Right cardiac atrium (tissue), 5 donors: Measurements from ENCODE around the gene PDE9A. TPM values are rescaled to one million over a fixed set of nuclear protein-coding genes. Genes with fewer than 3 reads are reported as not detected.
A peak's percentile ranks its signal among the peaks of the same experiment; 100 is the strongest.

Source experiments
- ATAC-seq, 2 donors: fragments of 200-7000 bp; cut with Tn5 transposase; one replicate each; pipeline versions ENCODE4 v1.8.0 to v1.9.1; 2020; ENCODE audit warnings: moderate library complexity in 2 of 2, mild to moderate bottlenecking in 1 of 2
- DNase-seq, 3 donors: peaks; one replicate each; pipeline ENCODE4 v3.0.0-alpha.2; 2020
- H3K27ac ChIP-seq: one replicate; pipeline ENCODE4 v1.5.1; 2013; ENCODE audit warnings: mild to moderate bottlenecking, low read length, control low read depth, moderate library complexity
- H3K27me3 ChIP-seq: one replicate; pipeline ENCODE4 v1.6.1; 2013; ENCODE audit not compliant: control insufficient read depth, insufficient read depth
- H3K4me1 ChIP-seq: one replicate; pipeline ENCODE4 v1.6.1; 2013; ENCODE audit warnings: low read length; ENCODE audit not compliant: control insufficient read depth, insufficient read depth
- H3K4me3 ChIP-seq: one replicate; pipeline ENCODE4 v1.5.1; 2013; ENCODE audit warnings: low read length, control low read depth
- H3K9me3 ChIP-seq: one replicate; pipeline ENCODE4 v1.6.1; 2013; ENCODE audit warnings: low read length; ENCODE audit not compliant: control insufficient read depth
- WGBS: extraction: QIAGEN DNeasy Blood & Tissue Kit; methylation state at CpG from one replicate; pipeline ENCODE4 v1.1.7; 2013; 5-methylcytosine and 5-hydroxymethylcytosine counted together
- intact Hi-C, 4 donors: fragments of 100-400 bp; cut with DNase I; formaldehyde crosslinking; loops; one replicate each; pipeline versions ENCODE4 v1.11.0 to v1.14.0; 2022 to 2023
- polyA plus RNA-seq: library from polyadenylated mRNA; stranded (reverse); fragments of 200-250 nt; gene quantifications from one replicate; pipeline ENCODE4 v1.2.3, GENCODE V29; 2013
- total RNA-seq, 4 donors: library from RNA; stranded (reverse); fragmentation: NEBNext Ultra II Directional; extraction: Animal tissue kit (Norgen Biotek cat#: 25700); gene quantifications; one replicate each; pipeline ENCODE4 v1.2.1, GENCODE V29; 2021
- donor health status: healthy with polysubstance abuse.
- donor health status: DM: no; HTN: yes; CAD: no.
- donor health status: DM: no; HTN: no; CAD: no.
- donor health status: DM: no; HTN: yes; CAD: no; lungs with severe emphysema.
- donor health status: DM: yes; HTN: yes; CAD: no.

PDE9A gene
- total and polyA plus RNA-seq, 5 donors, result 1.5 to 4.1 (median 2.5) TPM

GRCh38 chr21:42651515-42652401 lies 1.7 kb upstream of the PDE9A start:
- DNase-seq (peak; percentile 20 to 68 (median 30)), ATAC-seq (peak; percentile 22 to 35)
- Histone ChIP-seq H3K9me3 (no peaks in the 10 kb centered on the region), H3K4me1 (peaks cover 6% of the 10 kb centered on the region), H3K27me3 (no peaks in the 10 kb centered on the region), H3K27ac (no peak overlapping the region), H3K4me3 (no peak overlapping the region)
- WGBS, result 70% methylated on average over 16 of the region's 16 CpGs
- intact Hi-C loops, result loop anchor here in 2 of 4 donors (5.0 to 10.0 kb wide), 3 partner anchors 93 to 166 kb away; no protein-coding TSS in a partner anchor

DNA sequence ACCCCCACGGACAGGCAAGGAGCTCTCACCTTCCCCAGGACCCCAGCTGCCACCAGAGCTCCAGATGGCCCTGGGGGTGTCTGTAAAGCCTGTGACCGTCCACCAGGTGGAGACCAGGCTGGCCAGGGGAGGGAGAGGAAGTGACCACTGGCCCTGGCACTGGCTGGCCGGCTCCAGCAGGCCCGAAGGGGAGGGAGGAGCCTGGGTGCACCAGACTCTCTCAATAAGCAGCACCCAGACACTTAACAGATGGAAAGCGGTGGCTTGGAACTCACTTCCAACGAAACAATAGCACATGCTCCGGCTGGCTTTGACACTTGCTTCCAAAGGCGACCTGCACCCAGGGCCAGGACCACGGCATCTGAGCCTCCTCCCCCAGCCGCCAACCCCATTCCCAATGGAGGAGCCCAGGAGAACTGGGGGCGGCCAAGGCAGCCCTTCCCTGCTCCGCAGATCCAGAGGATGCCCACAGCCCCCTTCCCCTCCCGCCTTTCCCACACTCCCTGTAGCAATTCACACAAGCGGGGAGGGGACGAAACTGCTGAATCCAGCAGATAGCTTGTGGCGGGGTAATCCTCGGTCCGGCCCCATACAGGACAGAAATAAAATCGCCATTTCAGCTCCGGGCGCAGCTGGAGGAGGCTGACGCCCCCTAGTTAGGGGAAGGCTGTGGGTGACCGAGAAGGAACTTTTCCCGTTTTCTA lies 742 bp upstream of the PDE9A start:
- DNase-seq (peak; percentile 66 to 88 (median 84)), ATAC-seq (peak; percentile 75 to 85)
- Histone ChIP-seq H3K27me3 (no peaks in the 10 kb centered on the region), H3K4me1 (peaks cover 6% of the 10 kb centered on the region), H3K4me3 (peak overlapping the region; percentile 83), H3K9me3 (no peaks in the 10 kb centered on the region), H3K27ac (peak overlapping the region; percentile 18)
- WGBS, result 20% methylated on average over 24 of the region's 24 CpGs
- intact Hi-C loops, result loop anchor here in 2 of 4 donors (5.0 to 10.0 kb wide), 3 partner anchors 92 to 165 kb away; no protein-coding TSS in a partner anchor

- no peaks in the 10 kb centered on the region for H3K27me3 ChIP-seq
- no peaks in the 10 kb centered on the region for H3K9me3 ChIP-seq
- H3K4me1 ChIP-seq, result peaks cover 6% of the 10 kb centered on the region
- H3K4me3 ChIP-seq, result peak overlapping the region; percentile 83
- H3K27ac ChIP-seq, result no peak overlapping the region
- intact Hi-C loops, result loop anchor here in 2 of 4 donors (5.0 to 10.0 kb wide), 3 partner anchors 90 to 163 kb away; no protein-coding TSS in a partner anchor
- DNase-seq, result peak in 1 of 3 donors; percentile 48
- ATAC-seq, result no peak
- 5% methylated on average over 45 of the region's 45 CpGs for WGBS
These were observed 925 bp downstream of the PDE9A start for GRCh38 chr21:42654179-42654912.

DNA sequence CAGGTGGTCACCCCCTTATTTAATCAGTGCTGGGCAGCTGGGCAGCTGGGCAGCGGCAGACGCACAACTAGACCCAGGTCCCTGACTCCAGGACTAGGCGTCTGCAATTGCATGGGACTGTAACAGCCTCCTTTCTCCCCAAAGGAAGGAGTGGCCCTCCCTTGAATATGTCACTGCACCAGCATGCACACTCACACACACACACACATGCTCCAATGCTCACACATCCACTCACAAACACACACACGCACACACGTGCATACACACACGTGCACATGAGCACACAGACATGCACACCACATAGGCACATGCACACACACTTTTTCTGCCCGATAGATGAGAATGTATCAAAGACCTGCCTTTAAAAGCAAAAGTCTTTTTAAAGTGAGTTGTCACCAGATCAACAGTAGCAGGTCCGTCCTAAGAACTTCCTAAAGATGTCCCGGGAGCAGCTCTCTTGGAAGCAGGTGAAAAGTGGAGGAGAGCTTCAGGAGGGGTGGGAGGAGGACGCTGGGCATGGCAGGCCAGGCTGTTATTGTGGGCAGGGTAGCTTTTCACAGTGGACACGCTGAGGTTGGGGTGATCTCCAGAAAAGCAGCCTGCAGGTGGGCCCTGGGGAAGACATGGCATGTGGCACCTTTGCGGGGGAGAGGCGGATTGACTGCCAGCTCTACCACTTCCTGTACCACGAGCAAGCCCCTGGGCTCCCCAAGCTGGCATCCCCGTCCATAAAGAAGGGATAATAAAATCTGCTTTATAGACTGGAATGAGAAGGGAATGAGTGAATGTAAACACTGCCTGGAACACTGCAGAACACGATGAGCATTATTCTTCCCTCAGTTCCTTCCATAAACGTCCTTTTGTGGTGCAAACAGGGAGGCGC lies 1.7 kb downstream of the PDE9A start:
- DNase-seq (peak in 1 of 3 donors; percentile 24), ATAC-seq (no peak)
- intact Hi-C loops, result loop anchor here in 2 of 4 donors (5.0 to 10.0 kb wide), 3 partner anchors 90 to 162 kb away; no protein-coding TSS in a partner anchor
- H3K27me3 ChIP-seq, result no peaks in the 10 kb centered on the region
- 69% methylated on average over 18 of the region's 18 CpGs for WGBS
- no peaks in the 10 kb centered on the region for H3K9me3 ChIP-seq
- H3K27ac ChIP-seq, result no peak overlapping the region
- H3K4me3 ChIP-seq, result peak overlapping the region; percentile 83
- peaks cover 6% of the 10 kb centered on the region for H3K4me1 ChIP-seq

DNA sequence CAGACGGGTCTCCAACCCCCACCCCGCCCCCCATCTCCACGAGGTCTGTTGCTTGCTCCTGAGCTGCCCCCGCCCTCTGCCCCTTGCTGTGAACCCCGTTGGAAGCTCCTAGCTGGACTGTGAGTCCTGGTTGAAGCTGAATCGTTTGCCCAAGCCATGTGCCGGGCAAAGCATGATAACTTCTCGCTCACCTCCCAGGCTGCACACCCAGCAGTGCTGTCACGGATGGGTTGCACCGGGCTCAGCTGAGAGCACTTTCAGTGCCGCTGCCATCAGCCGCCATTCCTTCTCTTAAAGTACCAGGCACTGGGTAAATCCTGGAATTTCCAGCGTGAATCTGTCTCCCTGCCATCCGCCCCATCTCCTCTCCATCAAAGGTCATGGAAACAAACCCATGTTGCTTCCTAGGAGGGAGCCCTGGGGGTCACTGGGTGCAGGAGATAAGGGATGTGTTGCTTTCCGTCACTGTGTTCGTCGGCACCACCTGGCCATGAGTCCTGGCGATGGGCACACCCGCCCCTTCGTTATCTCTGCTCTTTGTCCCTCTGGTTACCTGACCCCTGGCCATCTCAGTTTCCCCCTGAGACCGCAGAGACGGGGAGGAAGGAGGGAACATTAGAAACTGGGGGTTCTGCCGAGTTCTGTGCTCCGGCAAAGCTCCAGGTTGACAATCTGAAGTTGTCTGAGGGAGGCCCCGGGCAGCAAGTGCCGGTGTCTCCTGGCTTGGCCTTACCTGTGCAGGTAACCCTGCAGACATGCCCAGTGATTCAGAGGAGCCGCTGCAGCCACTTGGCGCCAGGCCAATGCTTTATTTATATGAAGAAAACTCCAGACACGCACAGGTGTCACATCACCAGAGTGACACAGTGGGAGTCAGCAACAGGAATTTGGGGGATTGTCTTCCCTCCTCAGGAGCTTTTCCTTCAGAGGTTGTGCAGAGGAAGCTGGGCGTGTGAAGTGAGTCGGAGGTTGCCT lies 2.7 kb downstream of the PDE9A start:
- no peak overlapping the region for H3K27ac ChIP-seq
- peak in 1 of 3 donors; percentile 56 for DNase-seq
- ATAC-seq, result no peak
- peaks cover 6% of the 10 kb centered on the region for H3K4me1 ChIP-seq
- H3K27me3 ChIP-seq, result no peaks in the 10 kb centered on the region
- no peaks in the 10 kb centered on the region for H3K9me3 ChIP-seq
- 71% methylated on average over 31 of the region's 31 CpGs for WGBS
- H3K4me3 ChIP-seq, result no peak overlapping the region
- intact Hi-C loops, result loop anchor here in 1 of 4 donors (10.0 kb wide), 2 partner anchors 89 to 159 kb away; no protein-coding TSS in a partner anchor

GRCh38 chr21:42656872-42657271 lies 3.5 kb downstream of the PDE9A start:
- WGBS, result 94% methylated on average over 9 of the region's 9 CpGs
- H3K4me3 ChIP-seq, result no peak overlapping the region
- intact Hi-C loops, result loop anchor here in 1 of 4 donors (10.0 kb wide), 2 partner anchors 88 to 158 kb away; no protein-coding TSS in a partner anchor
- DNase-seq, result peak in 1 of 3 donors; percentile 24
- no peak overlapping the region for H3K27ac ChIP-seq
- no peaks in the 10 kb centered on the region for H3K27me3 ChIP-seq
- peaks cover 6% of the 10 kb centered on the region for H3K4me1 ChIP-seq
- H3K9me3 ChIP-seq, result no peaks in the 10 kb centered on the region
- ATAC-seq, result no peak

DNA sequence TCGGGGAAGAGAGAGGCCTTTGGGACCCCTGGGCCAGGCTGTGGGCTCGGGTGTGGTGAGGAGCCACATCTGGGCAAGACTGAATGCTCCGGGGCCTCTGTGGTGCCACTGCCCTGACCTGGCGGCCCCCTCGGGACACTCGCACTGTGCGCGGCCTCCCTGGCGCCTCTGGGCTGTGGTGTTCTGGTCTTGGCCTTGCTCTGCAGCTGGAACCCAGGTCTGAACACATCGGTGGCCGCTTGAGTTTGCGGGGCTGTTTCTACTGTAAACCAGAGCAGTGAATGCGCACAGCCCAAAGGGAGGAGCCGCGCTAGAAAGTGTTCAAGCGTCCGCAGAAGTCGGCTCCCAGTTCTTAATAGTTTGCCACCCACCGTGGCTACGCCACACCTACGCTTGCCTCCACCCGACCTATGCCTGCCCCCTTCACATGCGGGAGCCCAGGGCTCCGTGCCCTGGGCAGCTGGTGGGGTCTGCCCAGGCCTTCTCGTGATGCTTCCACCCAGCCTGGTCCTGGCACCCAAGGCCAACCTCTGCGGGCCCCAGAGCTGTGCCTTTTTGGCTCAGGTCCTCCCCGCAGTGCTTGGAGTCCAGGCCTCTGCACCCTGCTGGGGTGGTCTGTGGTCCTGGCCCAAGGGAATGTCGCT lies 4.4 kb downstream of the PDE9A start:
- intact Hi-C loops, result loop anchor here in 1 of 4 donors (10.0 kb wide), 2 partner anchors 87 to 157 kb away; no protein-coding TSS in a partner anchor

GRCh38 chr21:42658320-42659105 lies 5.1 kb downstream of the PDE9A start:
- 88% methylated on average over 16 of the region's 16 CpGs for WGBS
- DNase-seq (peak in 2 of 3 donors; percentile 1 to 38), ATAC-seq (no peak)
- Histone ChIP-seq H3K27me3 (no peaks in the 10 kb centered on the region), H3K4me1 (peaks cover 6% of the 10 kb centered on the region), H3K4me3 (no peak overlapping the region), H3K9me3 (no peaks in the 10 kb centered on the region), H3K27ac (no peak overlapping the region)
- intact Hi-C loops, result loop anchor here in 1 of 4 donors (10.0 kb wide), 2 partner anchors 86 to 156 kb away; no protein-coding TSS in a partner anchor

More for the DNA sequence above, 4.4 kb downstream of the PDE9A start:
- ATAC-seq, result no peak
- Histone ChIP-seq H3K9me3 (no peaks in the 10 kb centered on the region), H3K27ac (no peak overlapping the region), H3K27me3 (no peaks in the 10 kb centered on the region), H3K4me1 (peaks cover 6% of the 10 kb centered on the region), H3K4me3 (no peak overlapping the region)
- WGBS, result 96% methylated on average over 28 of the region's 28 CpGs
- DNase-seq, result peak in 2 of 3 donors; percentile 39 to 44
